Measurements from ENCODE around the gene CUL2.

DNA sequence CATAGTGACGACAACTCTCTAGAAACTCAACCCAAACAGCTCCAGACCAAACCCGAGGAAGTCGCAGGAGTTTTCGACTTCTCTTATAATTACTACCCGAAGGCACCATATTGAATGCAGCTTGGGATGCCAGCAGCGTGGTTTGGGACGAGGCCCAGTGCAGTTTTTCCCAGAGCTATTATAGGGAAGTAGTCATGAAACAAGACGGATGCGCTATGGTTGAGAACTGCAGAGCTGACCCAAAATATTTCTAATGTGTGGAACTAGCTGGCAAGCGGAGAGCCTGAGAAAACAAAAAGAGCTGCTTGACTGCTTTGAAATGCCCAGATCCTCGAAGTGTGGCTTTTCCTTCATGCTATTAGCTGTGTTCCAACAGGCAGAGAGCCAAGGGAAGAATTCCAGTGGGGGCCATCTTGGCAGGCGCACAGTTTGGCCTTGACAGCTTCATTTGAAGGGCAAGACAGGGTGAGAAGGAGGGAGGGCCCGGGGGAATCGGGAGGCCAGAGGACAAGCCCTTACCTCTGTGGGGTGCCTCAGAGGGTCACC lies 122.7 kb downstream of the CUL2 start:
- TF ChIP-seq POLR2A (IDR thresholded peaks at IDR 0.05) (no peak), CTCF (IDR thresholded peaks at IDR 0.05) (no peak)
